ENCODE data around the gene KCNQ1. TPM values are rescaled to one million over a fixed set of nuclear protein-coding genes. Genes with fewer than 3 reads are reported as not detected.

The KCNQ1 gene
- total RNA-seq, 6 donors from 2014 or later, result 18.0 to 45.4 (median 32.7) TPM

GRCh38 chr11:2742611-2743426 is 298.0 kb downstream of the KCNQ1 start:
- DNase-seq, result peak in 1 of 2 donors; percentile 71
- TF ChIP-seq POLR2A (IDR thresholded peaks at IDR 0.05) (no peak), POLR2AphosphoS5 (IDR thresholded peaks at IDR 0.05) (no peak), EP300 (IDR thresholded peaks at IDR 0.05) (no peak), CTCF (IDR thresholded peaks at IDR 0.05) (no peak)
- peaks cover 0 to 3% (median 0%) of the 10 kb centered on the region in 4 donors for H3K4me1 ChIP-seq
- no peaks in the 10 kb centered on the region for H3K36me3 ChIP-seq
- H3K4me3 ChIP-seq, result no peak overlapping the region
- ATAC-seq (ENCODE audit: low FRiP score in 2 of 2), result no peak
- H3K27me3 ChIP-seq, result no peaks in the 10 kb centered on the region
- H3K9me3 ChIP-seq, result no peaks in the 10 kb centered on the region
- 91 to 96% methylated on average over 10 to 20 of the region's 20 CpGs for WGBS, 2 donors
- H3K27ac ChIP-seq, result no peak overlapping the region

DNA sequence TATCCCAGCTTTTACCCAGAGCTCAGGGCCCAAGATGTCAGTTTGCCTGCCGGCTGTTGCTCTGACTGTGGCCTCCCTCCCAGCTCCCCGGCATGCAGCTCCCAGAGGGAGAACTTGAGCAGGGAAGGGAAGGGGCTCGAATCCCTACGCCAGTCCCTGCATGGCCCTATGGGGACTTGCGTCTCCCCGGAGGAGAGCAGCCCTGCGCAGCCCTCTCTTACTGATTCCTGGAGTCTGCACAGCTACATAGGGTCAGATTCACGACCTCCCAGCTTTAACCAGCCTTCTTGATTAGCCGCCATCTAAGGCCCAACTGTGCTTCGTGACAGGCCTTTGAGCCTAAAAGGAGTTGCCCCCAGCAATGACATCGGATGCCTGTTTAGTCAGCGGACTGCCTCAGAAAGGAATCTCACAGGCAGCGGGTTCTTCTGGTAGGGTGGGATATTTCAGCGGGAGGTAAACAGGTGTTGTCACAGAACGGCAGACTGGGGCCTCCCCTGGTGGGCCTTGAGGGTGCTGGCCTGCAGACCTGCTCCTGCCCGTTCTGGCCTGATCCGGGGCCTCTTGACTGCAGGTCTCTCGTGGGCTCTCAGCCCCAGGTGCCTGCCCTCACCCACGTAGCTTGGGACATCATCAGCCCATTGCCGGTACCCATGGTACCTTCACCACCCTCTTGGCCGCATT is 298.8 kb downstream of the KCNQ1 start:
- TF ChIP-seq POLR2A (IDR thresholded peaks at IDR 0.05), result no peak
- Histone ChIP-seq H3K27me3 (no peaks in the 10 kb centered on the region), H3K36me3 (no peaks in the 10 kb centered on the region), H3K4me1 (no peaks in the 10 kb centered on the region), H3K27ac (no peak overlapping the region), H3K4me3 (no peak overlapping the region), H3K9me3 (no peaks in the 10 kb centered on the region)
- DNase-seq (peak in 1 of 2 donors; percentile 32), ATAC-seq (ENCODE audit: low FRiP score in 2 of 2) (no peak)
- WGBS, 2 donors, result 89 to 92% methylated on average over 7 to 21 of the region's 21 CpGs

GRCh38 chr11:2744166-2744565 is 299.4 kb downstream of the KCNQ1 start:
- Histone ChIP-seq H3K36me3 (no peaks in the 10 kb centered on the region), H3K9me3 (no peaks in the 10 kb centered on the region), H3K4me1 (no peaks in the 10 kb centered on the region), H3K4me3 (no peak overlapping the region), H3K27ac (no peak overlapping the region), H3K27me3 (no peaks in the 10 kb centered on the region)
- DNase-seq, result no peak
- WGBS, 2 donors, result 91 to 100% methylated on average over 7 to 9 of the region's 9 CpGs
- ATAC-seq (ENCODE audit: low FRiP score in 2 of 2), result no peak
- TF ChIP-seq EP300 (IDR thresholded peaks at IDR 0.05) (no peak), POLR2AphosphoS5 (IDR thresholded peaks at IDR 0.05) (no peak), CTCF (IDR thresholded peaks at IDR 0.05) (no peak), POLR2A (IDR thresholded peaks at IDR 0.05) (no peak)

GRCh38 chr11:2745511-2745910 is 300.7 kb downstream of the KCNQ1 start:
- DNase-seq (peak in 1 of 2 donors; percentile 63), ATAC-seq (ENCODE audit: low FRiP score in 2 of 2) (no peak)
- H3K27ac ChIP-seq, result no peak overlapping the region
- no peaks in the 10 kb centered on the region for H3K27me3 ChIP-seq
- H3K4me1 ChIP-seq, result no peaks in the 10 kb centered on the region
- no peak for TF ChIP-seq CTCF (IDR thresholded peaks at IDR 0.05)
- no peak for TF ChIP-seq POLR2A (IDR thresholded peaks at IDR 0.05)
- TF ChIP-seq POLR2AphosphoS5 (IDR thresholded peaks at IDR 0.05), result no peak
- TF ChIP-seq EP300 (IDR thresholded peaks at IDR 0.05), result no peak
- H3K36me3 ChIP-seq, result no peaks in the 10 kb centered on the region
- no peaks in the 10 kb centered on the region for H3K9me3 ChIP-seq
- WGBS, 2 donors, result 95 to 97% methylated on average over 14 of the region's 14 CpGs
- H3K4me3 ChIP-seq, result no peak overlapping the region

- no peak overlapping the region for H3K4me3 ChIP-seq
- no peaks in the 10 kb centered on the region for H3K9me3 ChIP-seq
- no peaks in the 10 kb centered on the region for H3K27me3 ChIP-seq
- WGBS, 2 donors, result 89 to 91% methylated on average over 19 to 23 of the region's 24 CpGs
- H3K4me1 ChIP-seq, result no peaks in the 10 kb centered on the region
- no peak overlapping the region for H3K27ac ChIP-seq
- no peaks in the 10 kb centered on the region for H3K36me3 ChIP-seq
- peak in 1 of 2 donors; percentile 50 for DNase-seq
- TF ChIP-seq POLR2A (IDR thresholded peaks at IDR 0.05) (no peak), POLR2AphosphoS5 (IDR thresholded peaks at IDR 0.05) (no peak), EP300 (IDR thresholded peaks at IDR 0.05) (no peak), CTCF (IDR thresholded peaks at IDR 0.05) (no peak)
- no peak for ATAC-seq (ENCODE audit: low FRiP score in 2 of 2)
Observed at GRCh38 chr11:2746401-2747247, 301.8 kb downstream of the KCNQ1 start.

Data from upper lobe of left lung (tissue), 6 donors.